ENCODE measurements around the gene CACNB3.
A peak's percentile ranks its signal among the peaks of the same experiment; 100 is the strongest.
"Not testable (repeated sequence)": the region's sequence is repeated elsewhere in the genome, so short reads cannot be mapped to it uniquely, and the experiment has no call there.

The CACNB3 gene

DNA sequence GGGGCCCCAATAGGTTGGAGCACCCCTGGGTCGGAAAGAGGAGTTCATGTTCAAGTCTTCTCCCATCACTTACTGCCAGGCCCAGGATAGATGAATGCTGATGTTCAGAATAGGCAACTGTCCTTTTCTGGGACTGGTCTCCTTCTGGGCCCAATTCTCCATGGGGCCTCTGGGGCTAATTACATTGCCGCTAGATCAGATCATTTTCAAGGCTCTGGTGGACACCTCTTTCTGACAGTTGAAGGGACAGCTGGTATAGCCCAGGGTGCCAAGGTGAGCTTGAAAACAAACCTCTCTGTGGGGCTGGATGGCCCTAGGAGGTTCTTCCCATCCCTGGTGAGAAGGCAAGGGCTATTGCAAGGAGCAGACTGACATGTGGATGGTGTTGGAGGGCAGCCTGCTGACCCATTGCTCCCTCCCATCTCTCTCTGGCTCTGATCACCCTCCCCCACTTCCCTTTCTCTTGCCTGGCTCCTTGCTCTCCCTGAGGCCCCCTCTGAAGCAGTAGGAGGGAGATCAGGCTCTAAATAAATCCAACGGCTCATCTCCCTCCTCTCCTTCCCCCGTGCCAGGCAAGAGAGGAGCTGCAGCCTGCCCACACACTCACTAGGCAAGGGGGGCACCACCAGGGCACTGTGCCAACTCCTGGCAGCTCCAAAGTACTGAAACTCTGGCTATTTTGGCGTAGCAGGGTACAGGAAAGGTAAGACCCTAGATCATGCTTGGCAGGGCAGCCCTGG is 1.9 kb downstream of the CACNB3 start:
- DNase-seq = no peak

DNA sequence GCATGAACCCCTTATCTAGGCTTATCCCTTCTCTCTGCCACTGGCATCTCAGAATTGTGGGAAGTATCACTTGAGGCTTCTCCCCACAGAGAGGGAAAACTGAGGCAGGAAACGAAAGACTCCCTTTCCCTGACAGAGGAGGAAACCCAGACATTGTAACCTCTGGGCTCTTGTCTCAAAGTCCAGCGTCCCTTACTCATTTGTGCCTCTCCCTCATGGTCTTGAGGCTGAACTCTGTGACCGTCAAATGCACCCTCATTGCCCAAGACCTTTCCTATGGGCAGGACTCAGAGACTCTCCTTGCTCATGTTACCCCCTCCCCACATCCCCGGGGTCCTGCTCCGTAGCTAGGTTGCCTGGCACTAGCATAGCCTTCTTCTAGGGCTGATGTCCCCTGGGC is 3.8 kb downstream of the CACNB3 start:
- no peak for DNase-seq

DNA sequence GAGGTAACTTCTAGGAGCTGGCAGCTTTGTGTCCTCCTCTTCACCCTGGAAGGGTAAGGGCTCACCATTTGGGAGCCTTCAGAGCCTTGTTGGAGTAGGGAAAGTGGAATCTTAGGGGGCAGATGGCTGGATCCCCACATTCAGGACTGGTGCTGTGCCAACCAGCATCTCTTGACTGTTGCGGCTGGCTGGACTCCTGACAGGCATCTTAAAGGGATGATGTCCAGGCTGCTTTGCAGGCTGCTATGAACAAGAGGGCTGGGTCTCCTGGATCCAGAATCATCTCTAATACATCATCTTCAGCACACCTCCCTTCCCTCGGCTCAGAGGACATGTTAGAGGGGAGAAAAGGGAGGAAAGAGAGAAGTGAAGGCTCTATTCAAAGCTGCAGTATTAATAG is 4.4 kb downstream of the CACNB3 start:
- no peak for DNase-seq

DNA sequence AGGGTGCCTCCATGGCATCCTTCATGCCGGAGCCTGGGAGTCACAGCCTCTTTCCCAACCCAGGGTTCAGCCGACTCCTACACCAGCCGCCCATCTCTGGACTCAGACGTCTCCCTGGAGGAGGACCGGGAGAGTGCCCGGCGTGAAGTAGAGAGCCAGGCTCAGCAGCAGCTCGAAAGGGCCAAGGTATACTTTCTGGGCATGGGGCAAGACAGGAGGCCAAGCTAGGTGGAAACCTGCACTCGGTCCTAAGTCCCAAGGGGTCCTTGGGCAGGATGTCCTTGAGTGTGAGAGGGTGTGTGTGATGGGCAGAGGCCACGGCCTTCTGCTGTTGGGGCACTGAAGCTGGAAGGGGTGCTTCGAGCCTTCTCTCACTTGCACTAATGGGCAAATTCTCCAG is 5.0 kb downstream of the CACNB3 start:
- DNase-seq = no peak

DNA sequence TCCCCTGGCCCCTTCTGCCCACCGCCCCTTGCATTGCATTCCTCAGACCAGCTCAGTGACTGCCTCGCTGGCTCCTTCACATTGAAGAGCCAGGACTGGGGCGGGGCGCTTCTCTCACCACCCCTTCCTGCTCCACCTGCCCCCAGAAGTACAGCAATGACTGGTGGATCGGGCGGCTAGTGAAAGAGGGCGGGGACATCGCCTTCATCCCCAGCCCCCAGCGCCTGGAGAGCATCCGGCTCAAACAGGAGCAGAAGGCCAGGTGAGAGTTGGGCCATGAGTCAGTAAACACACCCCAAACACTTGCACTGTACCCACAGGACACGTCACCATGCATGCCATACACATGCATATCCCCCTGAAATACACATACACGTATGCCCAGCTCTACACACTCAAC is 5.8 kb downstream of the CACNB3 start:
- peak; percentile 9 for DNase-seq

DNA sequence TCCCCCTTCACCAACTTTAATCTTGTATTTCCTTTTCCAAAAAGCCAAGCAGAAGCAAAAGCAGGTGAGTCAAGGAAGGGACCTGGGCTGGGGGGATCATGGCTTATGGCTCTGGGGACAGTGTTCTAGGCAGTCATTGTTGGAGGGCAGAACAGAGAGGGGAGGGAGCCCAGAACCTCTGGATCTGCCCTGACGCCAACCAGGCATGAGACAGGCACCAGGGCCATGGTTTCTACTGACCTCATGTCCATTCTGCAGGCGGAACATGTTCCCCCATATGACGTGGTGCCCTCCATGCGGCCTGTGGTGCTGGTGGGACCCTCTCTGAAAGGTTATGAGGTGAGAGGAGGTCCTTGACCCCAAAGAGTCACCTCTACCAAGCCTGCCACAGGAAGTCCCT is 6.6 kb downstream of the CACNB3 start:
- DNase-seq = no peak

DNA sequence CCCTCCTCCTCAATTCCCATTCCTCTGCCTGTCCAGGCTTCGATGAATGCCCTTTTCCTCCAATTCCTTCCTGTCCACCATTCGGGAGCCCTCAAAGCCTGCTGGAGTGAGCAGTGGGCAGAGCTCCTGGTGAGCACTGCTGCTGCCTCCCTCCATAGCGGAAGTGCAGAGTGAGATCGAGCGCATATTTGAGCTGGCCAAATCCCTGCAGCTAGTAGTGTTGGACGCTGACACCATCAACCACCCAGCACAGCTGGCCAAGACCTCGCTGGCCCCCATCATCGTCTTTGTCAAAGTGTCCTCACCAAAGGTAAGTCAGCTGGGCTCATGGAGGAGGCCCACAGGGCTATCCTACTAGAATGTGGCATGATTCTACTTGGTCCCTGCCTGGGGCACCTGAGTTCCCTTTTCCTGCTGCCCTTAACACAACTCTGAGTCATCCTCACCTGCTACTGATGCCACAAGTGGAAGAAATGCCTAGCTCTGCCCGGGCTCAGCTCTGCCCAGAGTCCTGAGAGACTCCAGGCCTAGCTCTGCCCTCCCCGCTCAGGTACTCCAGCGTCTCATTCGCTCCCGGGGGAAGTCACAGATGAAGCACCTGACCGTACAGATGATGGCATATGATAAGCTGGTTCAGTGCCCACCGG is 8.0 kb downstream of the CACNB3 start:
- DNase-seq = no peak

DNA sequence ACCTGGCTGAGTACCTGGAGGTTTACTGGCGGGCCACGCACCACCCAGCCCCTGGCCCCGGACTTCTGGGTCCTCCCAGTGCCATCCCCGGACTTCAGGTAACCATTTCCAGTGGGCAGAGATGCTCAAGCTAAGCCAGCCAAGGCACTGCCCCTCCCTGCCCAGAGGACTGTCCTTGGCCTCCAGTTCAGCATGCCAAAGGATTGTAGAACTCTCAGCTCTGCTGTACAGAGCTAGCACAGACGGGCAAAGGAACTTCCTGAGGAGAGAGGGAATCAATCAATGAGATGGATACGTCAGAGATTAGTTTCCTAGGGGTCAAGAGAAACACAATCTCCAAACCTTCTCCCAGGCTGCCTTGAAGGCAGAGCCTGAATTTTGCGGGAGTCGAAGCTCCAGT is 8.7 kb downstream of the CACNB3 start:
- DNase-seq = no peak

DNA sequence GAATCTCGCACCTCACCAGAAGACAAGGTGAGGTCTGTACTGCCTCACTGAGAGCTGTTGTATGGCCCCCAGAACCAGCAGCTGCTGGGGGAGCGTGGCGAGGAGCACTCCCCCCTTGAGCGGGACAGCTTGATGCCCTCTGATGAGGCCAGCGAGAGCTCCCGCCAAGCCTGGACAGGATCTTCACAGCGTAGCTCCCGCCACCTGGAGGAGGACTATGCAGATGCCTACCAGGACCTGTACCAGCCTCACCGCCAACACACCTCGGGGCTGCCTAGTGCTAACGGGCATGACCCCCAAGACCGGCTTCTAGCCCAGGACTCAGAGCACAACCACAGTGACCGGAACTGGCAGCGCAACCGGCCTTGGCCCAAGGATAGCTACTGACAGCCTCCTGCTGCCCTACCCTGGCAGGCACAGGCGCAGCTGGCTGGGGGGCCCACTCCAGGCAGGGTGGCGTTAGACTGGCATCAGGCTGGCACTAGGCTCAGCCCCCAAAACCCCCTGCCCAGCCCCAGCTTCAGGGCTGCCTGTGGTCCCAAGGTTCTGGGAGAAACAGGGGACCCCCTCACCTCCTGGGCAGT is 9.3 kb downstream of the CACNB3 start:
- no peak for DNase-seq

DNA sequence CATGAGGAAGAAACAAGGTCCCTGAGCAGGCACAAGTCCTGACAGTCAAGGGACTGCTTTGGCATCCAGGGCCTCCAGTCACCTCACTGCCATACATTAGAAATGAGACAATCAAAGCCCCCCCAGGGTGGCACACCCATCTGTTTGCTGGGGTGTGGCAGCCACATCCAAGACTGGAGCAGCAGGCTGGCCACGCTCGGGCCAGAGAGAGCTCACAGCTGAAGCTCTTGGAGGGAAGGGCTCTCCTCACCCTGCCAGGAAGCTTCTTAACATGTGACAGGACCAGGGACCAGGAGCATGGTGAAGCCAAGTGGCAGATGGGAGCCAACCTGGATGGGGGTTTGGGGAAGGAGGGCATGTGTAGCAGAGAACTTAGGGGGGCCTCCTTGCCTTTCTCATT is 10.0 kb downstream of the CACNB3 start:
- no peak for DNase-seq

DNA sequence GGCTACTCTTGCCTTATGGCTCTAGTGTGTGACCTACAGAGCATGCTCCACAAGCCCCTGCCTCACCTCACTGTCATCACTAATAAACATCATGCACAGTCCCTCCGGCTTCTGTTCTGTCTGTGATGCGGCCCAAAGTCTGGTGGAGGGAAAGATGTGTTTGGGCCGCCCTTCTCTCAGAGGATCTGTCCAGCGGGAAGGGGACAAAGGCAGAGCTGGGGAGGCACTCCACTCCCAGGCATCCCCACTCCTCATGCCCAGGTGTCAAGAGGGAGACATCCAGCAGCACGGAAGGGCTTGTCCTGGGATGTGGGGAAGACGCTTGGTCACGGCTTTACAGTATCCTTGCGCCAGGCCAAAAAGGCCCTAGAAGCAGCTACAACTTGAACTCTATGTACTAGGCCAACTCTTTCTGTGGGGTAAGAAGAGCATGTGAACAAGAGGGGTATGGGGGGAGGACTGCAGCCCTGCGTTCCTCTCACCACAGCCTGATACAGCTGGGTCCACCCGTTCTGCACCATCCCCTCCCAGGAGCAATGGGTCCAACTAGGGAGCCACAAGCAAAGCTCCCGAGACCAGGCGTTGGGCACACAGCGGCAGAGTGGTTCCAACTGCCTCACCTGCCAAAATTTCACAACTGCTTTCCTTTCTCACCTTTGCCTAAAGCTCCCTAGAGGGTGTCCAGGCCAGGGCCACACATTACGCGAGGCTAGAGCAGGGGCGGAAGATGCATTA is 10.7 kb downstream of the CACNB3 start:
- no peak for DNase-seq

DNA sequence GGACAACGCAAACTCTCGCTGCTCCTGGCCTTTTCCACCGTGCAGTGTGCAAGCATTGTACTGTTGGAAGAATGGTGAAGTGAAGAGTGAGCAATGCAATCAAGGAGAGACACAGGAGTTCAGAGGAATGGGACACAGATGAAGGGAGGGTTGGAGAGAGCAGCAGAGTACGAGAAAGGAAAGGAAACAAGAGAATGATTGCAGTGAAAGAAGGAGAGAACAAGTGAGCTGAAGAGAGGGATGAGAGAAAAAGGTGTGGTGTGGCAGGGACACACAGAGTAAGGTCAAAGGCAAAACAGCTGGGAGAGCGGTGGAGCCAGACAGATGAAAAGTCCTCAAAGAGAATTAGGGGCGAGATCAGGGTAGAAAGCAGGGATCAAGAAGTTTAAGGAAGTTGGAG is 13.0 kb downstream of the CACNB3 start:
- DNase-seq = no peak

DNA sequence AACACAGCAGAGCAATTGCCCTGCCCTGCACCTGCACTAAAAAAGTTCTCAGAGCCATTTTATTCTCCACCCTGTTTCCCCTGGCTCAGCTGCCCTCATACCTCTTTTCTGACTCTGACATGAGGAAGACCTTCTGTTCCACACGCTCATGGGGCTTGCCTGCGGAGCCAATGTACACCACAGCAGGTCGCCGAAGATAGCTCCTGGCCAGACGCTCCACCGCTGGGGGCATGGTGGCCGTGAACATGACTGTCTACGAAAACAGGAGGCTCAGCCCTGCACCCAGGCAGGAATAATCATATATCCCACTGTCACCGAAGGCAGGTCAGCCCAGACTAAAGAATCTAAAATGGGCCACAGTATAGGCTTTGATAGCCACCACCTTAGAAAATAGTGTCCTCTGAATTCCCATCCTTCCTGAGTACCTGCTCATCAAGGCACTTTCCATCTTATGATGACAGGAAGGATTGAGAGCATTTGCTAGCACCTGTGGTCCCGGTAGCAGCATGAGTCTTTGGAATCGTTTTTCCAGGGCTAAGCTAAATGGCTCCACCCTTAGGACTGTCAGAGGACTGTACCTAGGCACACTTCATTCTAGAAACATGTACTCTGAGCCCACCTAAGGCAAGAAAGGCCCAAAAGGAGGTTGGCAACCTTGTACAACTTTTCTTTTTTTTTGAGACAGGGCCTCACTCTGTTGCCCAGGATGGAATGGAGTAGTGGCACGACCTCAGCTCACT is 14.2 kb downstream of the CACNB3 start:
- DNase-seq = no peak

DNA sequence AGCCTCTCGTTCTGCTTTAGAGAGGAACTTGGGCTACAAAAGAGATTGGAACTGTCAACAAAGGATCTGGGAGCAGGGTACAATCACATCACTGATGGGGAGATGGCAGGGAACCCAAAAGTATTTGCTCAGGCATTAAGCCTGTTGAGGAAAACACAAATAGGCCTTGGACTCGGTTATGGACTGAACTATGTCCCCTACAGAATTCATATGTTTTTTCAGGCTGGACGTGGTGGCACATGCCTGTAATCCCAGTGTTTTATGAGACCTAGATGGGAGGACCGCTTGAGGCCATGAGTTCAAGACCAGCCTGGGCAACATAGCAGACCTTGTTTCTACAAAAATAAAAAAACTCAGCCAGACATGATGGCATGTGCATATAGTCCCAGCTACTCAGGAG is 19.8 kb downstream of the CACNB3 start:
- no peak for DNase-seq

DNA sequence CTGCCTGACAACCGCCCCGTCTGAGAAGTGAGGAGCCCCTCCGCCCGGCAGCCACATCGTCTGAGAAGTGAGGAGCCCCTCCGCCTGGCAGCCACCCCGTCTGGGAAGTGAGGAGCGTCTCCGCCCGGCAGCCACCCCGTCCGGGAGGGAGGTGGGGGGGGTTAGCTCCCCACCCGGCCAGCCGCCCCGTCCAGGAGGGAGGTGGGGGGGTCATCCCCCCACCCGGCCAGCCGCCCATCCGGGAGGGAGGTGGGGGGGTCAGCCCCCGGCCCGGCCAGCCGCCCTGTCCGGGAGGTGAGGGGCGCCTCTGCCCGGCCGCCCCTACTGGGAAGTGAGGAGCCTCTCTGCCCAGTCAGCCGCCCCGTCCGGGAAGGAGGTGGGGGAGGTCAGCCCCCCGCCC is 23.7 kb downstream of the CACNB3 start:
- DNase-seq = not testable (repeated sequence)

DNA sequence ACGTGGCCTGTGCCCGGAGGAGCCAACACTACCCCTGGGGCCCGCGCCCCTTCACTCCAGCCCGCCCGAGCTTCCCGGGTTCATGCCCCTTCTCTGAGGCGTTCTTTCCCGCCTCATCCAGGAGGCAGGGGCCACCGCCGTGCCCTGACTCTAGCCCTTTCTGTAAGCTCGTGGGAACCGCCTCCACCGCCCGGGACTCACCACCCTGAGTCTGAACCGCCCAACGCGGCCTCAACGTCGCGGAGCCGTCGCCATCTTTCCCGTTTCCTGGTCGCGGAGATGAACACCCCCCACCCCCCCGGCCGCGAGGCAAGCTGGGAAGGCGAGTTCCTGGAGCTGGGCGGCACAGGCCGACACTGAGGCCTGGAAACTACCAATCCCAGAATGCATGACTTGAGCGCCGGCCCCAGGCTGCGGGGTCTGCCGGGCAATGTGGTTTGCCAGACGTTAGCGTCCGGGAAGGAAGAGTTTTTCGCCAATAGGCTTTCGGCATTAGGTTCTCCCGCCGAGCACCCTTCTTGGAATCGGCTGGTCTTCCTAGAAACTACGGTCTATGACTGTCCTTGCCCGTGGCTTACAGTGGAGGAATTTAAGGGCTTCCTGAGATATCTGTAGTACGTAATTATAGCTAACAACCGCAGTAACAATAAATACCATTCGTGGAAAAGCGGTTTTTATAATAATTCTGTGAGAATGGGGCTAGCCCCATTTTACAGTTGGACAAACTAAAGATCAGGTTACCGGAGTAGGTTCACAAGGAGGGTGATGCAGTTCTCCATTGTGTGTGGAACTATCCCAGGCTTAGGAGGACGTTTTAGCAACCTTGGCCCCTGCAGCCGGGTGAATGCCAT is 33.8 kb downstream of the CACNB3 start, which contains the start of gene DDX23:
Gene DDX23 (minus strand): TSS at position 281 of the 851 bp plus-strand sequence. CDS start 6,381 bp downstream, outside the sequence.
- DNase-seq = peak; percentile 94

DNA sequence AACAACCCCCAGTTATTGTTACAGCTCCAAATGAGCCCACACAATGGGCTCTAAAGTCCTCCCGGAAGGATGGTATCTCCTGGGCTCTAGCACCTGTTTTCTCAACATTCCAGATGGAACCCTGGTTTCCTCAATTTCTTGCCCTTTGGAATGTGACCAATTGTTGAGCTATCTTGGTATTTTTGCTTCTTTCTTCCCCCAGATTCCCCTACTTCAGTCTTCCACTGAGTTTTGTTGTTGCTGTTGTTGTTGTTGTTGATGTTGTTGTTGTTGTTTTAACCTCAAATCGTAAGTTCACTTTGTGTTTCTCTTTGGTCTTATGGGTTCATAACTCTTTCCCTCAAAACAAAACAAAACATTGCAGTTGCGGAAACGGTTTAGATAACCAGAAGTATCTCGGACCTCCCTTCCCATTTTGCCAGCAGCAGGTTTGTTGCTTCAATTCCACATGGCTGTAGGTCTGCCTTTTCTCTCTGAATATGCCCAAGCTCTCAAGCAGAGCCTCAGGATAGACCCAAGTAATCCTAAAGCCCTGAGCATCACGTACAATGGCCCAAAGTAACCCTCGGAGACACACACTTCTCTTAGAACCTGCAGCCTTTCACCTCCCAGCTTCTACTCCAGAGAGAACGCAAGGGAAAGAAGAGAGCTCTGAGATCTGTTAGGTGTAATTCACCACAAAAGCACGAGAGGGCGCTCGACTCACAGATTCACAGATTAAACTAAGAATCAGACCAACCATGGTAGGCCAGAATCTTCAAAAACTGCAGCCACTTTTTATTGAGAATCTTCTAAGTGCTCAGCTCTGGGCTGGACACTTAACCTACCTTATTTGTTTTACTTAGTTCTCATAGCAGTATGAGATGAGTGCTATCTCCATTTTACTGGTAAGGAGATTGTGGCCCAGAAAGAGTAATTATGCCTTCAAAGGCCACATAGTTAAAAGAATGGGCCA is 34.7 kb downstream of the CACNB3 start:
- peak; percentile 92 for DNase-seq

DNA sequence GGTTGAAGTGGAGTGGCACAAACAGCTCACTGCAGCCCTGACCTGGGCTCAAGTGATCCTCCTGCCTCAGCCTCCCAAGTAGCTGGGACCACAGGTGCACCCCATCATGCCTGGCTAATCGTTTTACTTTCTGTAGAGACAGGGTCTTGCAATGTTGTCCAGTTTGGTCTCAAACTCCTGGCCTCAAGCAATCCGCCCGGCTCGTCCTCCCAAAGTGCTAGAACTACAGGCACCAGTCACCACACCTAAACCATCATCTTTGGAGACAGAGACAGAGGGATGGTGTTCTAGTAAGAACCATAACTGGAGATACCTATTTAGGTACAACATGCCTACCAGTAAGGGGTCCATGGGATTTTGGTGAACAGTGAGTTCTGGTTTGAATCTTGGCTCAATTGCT is 36.2 kb downstream of the CACNB3 start:
- DNase-seq = no peak

DNA sequence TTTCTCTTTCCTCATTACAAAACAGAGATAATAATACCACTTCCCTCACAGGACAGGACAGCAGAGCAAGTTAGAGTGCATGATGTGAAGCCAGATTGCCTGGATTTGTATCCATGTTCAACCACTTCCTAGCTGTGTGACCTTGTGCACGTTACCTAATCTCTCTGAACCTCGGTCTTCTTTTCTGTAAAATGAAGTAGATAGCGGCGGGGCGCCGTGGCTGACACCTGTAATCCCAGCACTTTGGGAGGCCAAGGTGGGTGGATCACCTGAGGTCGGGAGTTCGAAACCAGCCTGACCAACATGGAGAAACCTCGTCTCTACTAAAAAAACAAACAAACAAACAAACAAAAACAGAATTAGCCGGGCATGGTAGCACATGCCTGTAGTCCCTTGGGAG is 36.6 kb downstream of the CACNB3 start:
- not testable (repeated sequence) for DNase-seq

DNA sequence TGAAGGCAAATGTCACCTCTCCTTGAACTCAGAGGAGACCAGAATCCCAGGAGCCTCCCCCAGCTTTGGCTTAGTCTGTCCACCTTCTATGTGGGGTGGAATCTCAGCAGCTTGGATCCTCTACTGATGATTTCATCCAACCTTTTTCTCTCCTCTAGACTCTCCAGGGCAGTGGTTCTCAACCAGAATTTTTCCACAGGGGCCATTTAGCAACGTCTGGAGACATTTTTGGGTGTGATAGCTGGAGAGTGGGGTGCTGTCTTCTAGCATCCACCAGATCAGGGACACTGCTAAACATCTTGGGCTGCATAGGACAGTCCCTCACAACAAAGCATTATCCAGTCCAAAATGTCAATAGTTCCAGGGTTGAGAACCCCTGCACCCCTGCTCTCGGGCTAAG is 38.1 kb downstream of the CACNB3 start:
- no peak for DNase-seq
